Measurements from ENCODE around the gene SUCO.
"Not testable (repeated sequence)": the region's sequence is repeated elsewhere in the genome, so short reads cannot be mapped to it uniquely, and the experiment has no call there.

SUCO gene

GRCh38 chr1:172616195-172616594 is 83.2 kb downstream of the SUCO start:
- no peak for FAIRE-seq

- FAIRE-seq, result no peak
Observed at GRCh38 chr1:172616636-172617035, 83.7 kb downstream of the SUCO start.

- FAIRE-seq, result not testable (repeated sequence)
Observed at GRCh38 chr1:172620603-172621002, 87.7 kb downstream of the SUCO start.

- FAIRE-seq, result no peak
Observed at GRCh38 chr1:172622541-172622940, 89.6 kb downstream of the SUCO start.

GRCh38 chr1:172623748-172624147 is 90.8 kb downstream of the SUCO start:
- FAIRE-seq, result no peak

GRCh38 chr1:172626845-172627244 is 93.9 kb downstream of the SUCO start:
- no peak for FAIRE-seq

GRCh38 chr1:172627702-172628101 is 94.8 kb downstream of the SUCO start:
- FAIRE-seq, result no peak

GRCh38 chr1:172628401-172628800 is 95.5 kb downstream of the SUCO start:
- no peak for FAIRE-seq

- FAIRE-seq, result no peak
Observed at GRCh38 chr1:172629170-172629569, 96.2 kb downstream of the SUCO start.

- no peak for FAIRE-seq
Observed at GRCh38 chr1:172629638-172630037, 96.7 kb downstream of the SUCO start.

GRCh38 chr1:172630056-172630818 is 97.3 kb downstream of the SUCO start:
- FAIRE-seq, result no peak

- FAIRE-seq, result no peak
Observed at GRCh38 chr1:172630868-172631267, 97.9 kb downstream of the SUCO start.

GRCh38 chr1:172637522-172637921 is 104.6 kb downstream of the SUCO start:
- FAIRE-seq, result no peak

GRCh38 chr1:172638249-172638648 is 105.3 kb downstream of the SUCO start:
- no peak for FAIRE-seq

- no peak for FAIRE-seq
Observed at GRCh38 chr1:172638885-172639831, 106.2 kb downstream of the SUCO start.

GRCh38 chr1:172640111-172640510 is 107.2 kb downstream of the SUCO start:
- no peak for FAIRE-seq

GRCh38 chr1:172641492-172641891 is 108.5 kb downstream of the SUCO start:
- FAIRE-seq, result no peak

GRCh38 chr1:172642970-172643369 is 110.0 kb downstream of the SUCO start:
- FAIRE-seq, result no peak

GRCh38 chr1:172646653-172647052 is 113.7 kb downstream of the SUCO start:
- no peak for FAIRE-seq

- FAIRE-seq, result no peak
Observed at GRCh38 chr1:172647110-172647564, 114.2 kb downstream of the SUCO start.

GRCh38 chr1:172647987-172648386 is 115.0 kb downstream of the SUCO start:
- no peak for FAIRE-seq

- FAIRE-seq, result no peak
Observed at GRCh38 chr1:172650474-172651193, 117.7 kb downstream of the SUCO start.

Data from islet of Langerhans (tissue), 1 donor.